GM23338 (cell line): ENCODE results near the gene AP2A1. TPM values are rescaled to one million over a fixed set of nuclear protein-coding genes. Genes with fewer than 3 reads are reported as not detected.

Source experiments
- ATAC-seq: fragments of 200-7000 bp; cut with Tn5 transposase; 3 replicates; pipeline ENCODE4 v1.9.1; 2020
- DNase-seq: peaks from one replicate; pipeline ENCODE4 v3.0.0-alpha.2; 2015; ENCODE audit warnings: low spot score
- H2AFZ ChIP-seq: fragments of 200-600 bp; sonication (generic); 2 replicates; pipeline ENCODE4 v1.8.0; 2016; ENCODE audit warnings: antibody characterized with exemption, mild to moderate bottlenecking, moderate library complexity
- H3F3A ChIP-seq: fragments of 200-600 bp; sonication (generic); replicated peaks from 2 replicates; pipeline ENCODE4 v1.8.0; 2017; ENCODE audit warnings: antibody characterized with exemption, mixed run types, low read depth
- H3K27ac ChIP-seq: fragments of 200-600 bp; sonication (generic); 2 replicates; pipeline ENCODE4 v1.6.1; 2016; ENCODE audit warnings: low read depth
- H3K27me3 ChIP-seq: fragments of 200-600 bp; sonication (generic); 2 replicates; pipeline ENCODE4 v1.8.0; 2016; ENCODE audit warnings: mild to moderate bottlenecking, mixed run types, moderate library complexity; ENCODE audit not compliant: insufficient read depth
- H3K36me3 ChIP-seq: fragments of 200-600 bp; sonication (generic); 2 replicates; pipeline ENCODE4 v1.8.0; 2016; ENCODE audit warnings: mild to moderate bottlenecking; ENCODE audit not compliant: insufficient read depth
- H3K4me1 ChIP-seq: fragments of 200-600 bp; sonication (generic); 2 replicates; pipeline ENCODE4 v1.8.0; 2016; ENCODE audit warnings: mild to moderate bottlenecking, moderate library complexity; ENCODE audit not compliant: insufficient read depth
- H3K4me2 ChIP-seq: fragments of 200-600 bp; sonication (generic); 2 replicates; pipeline ENCODE4 v1.7.1; 2017; ENCODE audit warnings: mixed run types
- H3K4me3 ChIP-seq: fragments of 200-600 bp; sonication (generic); 2 replicates; pipeline ENCODE4 v1.6.1; 2016; ENCODE audit warnings: mixed run types
- H3K79me2 ChIP-seq: fragments of 200-600 bp; sonication (generic); replicated peaks from 2 replicates; pipeline ENCODE4 v1.8.0; 2017; ENCODE audit warnings: mild to moderate bottlenecking; ENCODE audit not compliant: insufficient read depth
- H3K9me2 ChIP-seq: fragments of 200-600 bp; sonication (generic); 2 replicates; pipeline ENCODE4 v1.8.0; 2017; ENCODE audit not compliant: insufficient read depth
- H4K20me1 ChIP-seq: fragments of 200-600 bp; sonication (generic); replicated peaks from 2 replicates; pipeline ENCODE4 v1.8.0; 2017; ENCODE audit warnings: mild to moderate bottlenecking; ENCODE audit not compliant: insufficient read depth
- H3K27ac Mint-ChIP-seq: 2 replicates; pipeline ENCODE4 v1.8.0; 2020; ENCODE audit warnings: inconsistent platforms, mild to moderate bottlenecking, moderate library complexity, mixed read lengths
- H3K27me3 Mint-ChIP-seq: 3 replicates; pipeline ENCODE4 v1.8.0; 2022; ENCODE audit warnings: low read depth, mild to moderate bottlenecking, moderate library complexity, mixed read lengths, inconsistent platforms; ENCODE audit not compliant: insufficient read depth, poor library complexity
- H3K36me3 Mint-ChIP-seq: 3 replicates; pipeline ENCODE4 v1.8.0; 2021; ENCODE audit warnings: low read depth, mild to moderate bottlenecking, inconsistent platforms, moderate library complexity, mixed read lengths
- H3K4me1 Mint-ChIP-seq: 3 replicates; pipeline ENCODE4 v1.8.0; 2020; ENCODE audit warnings: mild to moderate bottlenecking, inconsistent platforms, mixed read lengths
- H3K4me3 Mint-ChIP-seq: 3 replicates; pipeline ENCODE4 v1.8.0; 2021; ENCODE audit warnings: moderate library complexity, mild to moderate bottlenecking, inconsistent platforms, mixed read lengths
- H3K9me3 Mint-ChIP-seq: 3 replicates; pipeline ENCODE4 v1.8.0; 2020; ENCODE audit warnings: moderate library complexity, mild to moderate bottlenecking, inconsistent platforms, mixed read lengths
- CREB1 ChIP-seq: fragments of 250-450 bp; sonication (Bioruptor Pico); IDR thresholded peaks from 2 replicates; pipeline ENCODE4 v1.5.0; 2020; ENCODE audit warnings: low read depth, mild to moderate bottlenecking, moderate library complexity
- EZH2 ChIP-seq: fragments of 200-600 bp; sonication (generic); IDR thresholded peaks from one replicate; pipeline ENCODE4 v1.8.0; 2017; ENCODE audit warnings: antibody characterized with exemption, mild to moderate bottlenecking, low read depth; ENCODE audit not compliant: unreplicated experiment
- EZH2phosphoT487 ChIP-seq: fragments of 200-600 bp; sonication (generic); IDR thresholded peaks from one replicate; pipeline ENCODE4 v1.8.1; 2018; ENCODE audit warnings: antibody characterized with exemption; ENCODE audit not compliant: unreplicated experiment
- JUNB ChIP-seq: IDR thresholded peaks from one replicate; pipeline ENCODE4 v1.6.1; 2016; ENCODE audit warnings: antibody characterized with exemption; ENCODE audit not compliant: unreplicated experiment
- NANOG ChIP-seq: IDR thresholded peaks from 2 replicates; pipeline ENCODE4 v1.6.1; 2016; ENCODE audit warnings: antibody characterized with exemption, borderline replicate concordance
- POLR2AphosphoS5 ChIP-seq: IDR thresholded peaks from 2 replicates; pipeline ENCODE4 v1.6.1; 2016; ENCODE audit warnings: antibody characterized with exemption, low read depth
- STAT1 ChIP-seq: IDR thresholded peaks from one replicate; pipeline ENCODE4 v1.6.1; 2016; ENCODE audit warnings: antibody characterized with exemption; ENCODE audit not compliant: unreplicated experiment
- ZNF114 ChIP-seq: fragments of 250-450 bp; sonication (Bioruptor Pico); IDR thresholded peaks from 2 replicates; pipeline ENCODE4 v1.5.0; 2020; ENCODE audit warnings: mild to moderate bottlenecking, moderate library complexity
- ZNF331 ChIP-seq: fragments of 250-450 bp; sonication (Bioruptor Pico); IDR thresholded peaks from 2 replicates; pipeline ENCODE4 v1.5.0; 2020; ENCODE audit warnings: low read depth, mild to moderate bottlenecking, moderate library complexity
- polyA plus RNA-seq: library from polyadenylated mRNA; unstranded; fragments of >200 nt; fragmentation: Nextera tagmentation; extraction: Ambion mirVana; gene quantifications from 2 replicates; pipeline ENCODE4 v1.2.1, GENCODE V29; 2016
- total RNA-seq: library from RNA; depleted of rRNA; stranded (reverse); fragments of >200 nt; shearing (Covaris generic); gene quantifications from 2 replicates; pipeline ENCODE4 v1.2.3, GENCODE V29; 2014
- TF ChIP-seq, protein P1 (sequence below): IDR thresholded peaks from one replicate; pipeline ENCODE4 v1.6.1; 2018; ENCODE audit warnings: antibody characterized with exemption; ENCODE audit not compliant: unreplicated experiment
- TF ChIP-seq, protein P2 (sequence below): IDR thresholded peaks from 2 replicates; pipeline ENCODE4 v1.6.1; 2016; ENCODE audit warnings: antibody characterized with exemption
- TF ChIP-seq, protein P3 (sequence below): fragments of 250-450 bp; sonication (Bioruptor Pico); IDR thresholded peaks from 2 replicates; pipeline ENCODE4 v1.5.0; 2020; ENCODE audit warnings: mild to moderate bottlenecking, moderate library complexity
- TF ChIP-seq, protein P4 (sequence below), 2 experiments: fragments of 200-600 bp in 1 of 2; sonication (generic) in 1 of 2; conservative IDR thresholded peaks; 2 replicates each; pipeline versions ENCODE4 v1.5.1 to v1.6.1; 2016 to 2017; ENCODE audit warnings: antibody characterized with exemption in 2 of 2, low read depth in 2 of 2, mild to moderate bottlenecking in 2 of 2, moderate library complexity in 1 of 2

AP2A1 gene
- total and polyA plus RNA-seq, 2 experiments from 2014 or later, result 34.1 to 129 TPM

DNA sequence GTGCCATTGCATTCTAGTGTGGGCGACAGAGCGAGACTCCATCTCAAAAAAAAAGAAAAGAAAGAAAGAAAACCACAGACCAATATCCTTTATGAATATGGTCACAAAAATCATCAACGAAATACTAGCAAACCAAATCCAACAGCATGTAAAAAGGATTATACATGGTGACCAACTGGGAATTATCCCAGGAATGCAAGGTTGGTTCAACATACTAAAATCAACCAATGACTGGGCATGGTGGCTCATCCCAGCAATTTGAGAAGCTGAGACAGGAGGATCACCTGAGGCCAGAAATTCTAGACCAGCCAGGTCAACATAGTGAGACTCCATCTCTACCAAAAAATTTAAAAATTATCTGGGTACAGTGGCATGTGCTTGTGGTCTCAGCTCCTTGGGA, 10.8 kb upstream of the AP2A1 start:
- Histone ChIP-seq H3K4me3 (no peak overlapping the region), H4K20me1 (no peaks in the 10 kb centered on the region), H3K79me2 (no peaks in the 10 kb centered on the region), H3K4me1 (peaks cover 7% of the 10 kb centered on the region; the same call in 1 of the 2 replicates), H2AFZ (no peak overlapping the region), H3K36me3 (no peaks in the 10 kb centered on the region), H3K9me2 (no peaks in the 10 kb centered on the region), H3F3A (no peaks in the 10 kb centered on the region), H3K4me2 (no peak overlapping the region), H3K27ac (no peak overlapping the region), H3K27me3 (no peaks in the 10 kb centered on the region)
- H3K9me3 Mint-ChIP-seq, result peaks cover 24% of the 10 kb centered on the region
- H3K27me3 Mint-ChIP-seq, result peaks cover 6% of the 10 kb centered on the region
- DNase-seq (no peak), ATAC-seq (no peak)
- TF ChIP-seq STAT1 (no peak), ZNF331 (no peak), EZH2phosphoT487 (no peak), CREB1 (CRISPR knock-in tag) (no peak), ZNF114 (no peak), JUNB (no peak), EZH2 (no peak), POLR2AphosphoS5 (no peak), NANOG (no peak)
- TF ChIP-seq, protein P1, sequence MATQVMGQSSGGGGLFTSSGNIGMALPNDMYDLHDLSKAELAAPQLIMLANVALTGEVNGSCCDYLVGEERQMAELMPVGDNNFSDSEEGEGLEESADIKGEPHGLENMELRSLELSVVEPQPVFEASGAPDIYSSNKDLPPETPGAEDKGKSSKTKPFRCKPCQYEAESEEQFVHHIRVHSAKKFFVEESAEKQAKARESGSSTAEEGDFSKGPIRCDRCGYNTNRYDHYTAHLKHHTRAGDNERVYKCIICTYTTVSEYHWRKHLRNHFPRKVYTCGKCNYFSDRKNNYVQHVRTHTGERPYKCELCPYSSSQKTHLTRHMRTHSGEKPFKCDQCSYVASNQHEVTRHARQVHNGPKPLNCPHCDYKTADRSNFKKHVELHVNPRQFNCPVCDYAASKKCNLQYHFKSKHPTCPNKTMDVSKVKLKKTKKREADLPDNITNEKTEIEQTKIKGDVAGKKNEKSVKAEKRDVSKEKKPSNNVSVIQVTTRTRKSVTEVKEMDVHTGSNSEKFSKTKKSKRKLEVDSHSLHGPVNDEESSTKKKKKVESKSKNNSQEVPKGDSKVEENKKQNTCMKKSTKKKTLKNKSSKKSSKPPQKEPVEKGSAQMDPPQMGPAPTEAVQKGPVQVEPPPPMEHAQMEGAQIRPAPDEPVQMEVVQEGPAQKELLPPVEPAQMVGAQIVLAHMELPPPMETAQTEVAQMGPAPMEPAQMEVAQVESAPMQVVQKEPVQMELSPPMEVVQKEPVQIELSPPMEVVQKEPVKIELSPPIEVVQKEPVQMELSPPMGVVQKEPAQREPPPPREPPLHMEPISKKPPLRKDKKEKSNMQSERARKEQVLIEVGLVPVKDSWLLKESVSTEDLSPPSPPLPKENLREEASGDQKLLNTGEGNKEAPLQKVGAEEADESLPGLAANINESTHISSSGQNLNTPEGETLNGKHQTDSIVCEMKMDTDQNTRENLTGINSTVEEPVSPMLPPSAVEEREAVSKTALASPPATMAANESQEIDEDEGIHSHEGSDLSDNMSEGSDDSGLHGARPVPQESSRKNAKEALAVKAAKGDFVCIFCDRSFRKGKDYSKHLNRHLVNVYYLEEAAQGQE, result no peak
- TF ChIP-seq, protein P2, sequence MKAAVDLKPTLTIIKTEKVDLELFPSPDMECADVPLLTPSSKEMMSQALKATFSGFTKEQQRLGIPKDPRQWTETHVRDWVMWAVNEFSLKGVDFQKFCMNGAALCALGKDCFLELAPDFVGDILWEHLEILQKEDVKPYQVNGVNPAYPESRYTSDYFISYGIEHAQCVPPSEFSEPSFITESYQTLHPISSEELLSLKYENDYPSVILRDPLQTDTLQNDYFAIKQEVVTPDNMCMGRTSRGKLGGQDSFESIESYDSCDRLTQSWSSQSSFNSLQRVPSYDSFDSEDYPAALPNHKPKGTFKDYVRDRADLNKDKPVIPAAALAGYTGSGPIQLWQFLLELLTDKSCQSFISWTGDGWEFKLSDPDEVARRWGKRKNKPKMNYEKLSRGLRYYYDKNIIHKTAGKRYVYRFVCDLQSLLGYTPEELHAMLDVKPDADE, result no peak
- TF ChIP-seq, protein P3, sequence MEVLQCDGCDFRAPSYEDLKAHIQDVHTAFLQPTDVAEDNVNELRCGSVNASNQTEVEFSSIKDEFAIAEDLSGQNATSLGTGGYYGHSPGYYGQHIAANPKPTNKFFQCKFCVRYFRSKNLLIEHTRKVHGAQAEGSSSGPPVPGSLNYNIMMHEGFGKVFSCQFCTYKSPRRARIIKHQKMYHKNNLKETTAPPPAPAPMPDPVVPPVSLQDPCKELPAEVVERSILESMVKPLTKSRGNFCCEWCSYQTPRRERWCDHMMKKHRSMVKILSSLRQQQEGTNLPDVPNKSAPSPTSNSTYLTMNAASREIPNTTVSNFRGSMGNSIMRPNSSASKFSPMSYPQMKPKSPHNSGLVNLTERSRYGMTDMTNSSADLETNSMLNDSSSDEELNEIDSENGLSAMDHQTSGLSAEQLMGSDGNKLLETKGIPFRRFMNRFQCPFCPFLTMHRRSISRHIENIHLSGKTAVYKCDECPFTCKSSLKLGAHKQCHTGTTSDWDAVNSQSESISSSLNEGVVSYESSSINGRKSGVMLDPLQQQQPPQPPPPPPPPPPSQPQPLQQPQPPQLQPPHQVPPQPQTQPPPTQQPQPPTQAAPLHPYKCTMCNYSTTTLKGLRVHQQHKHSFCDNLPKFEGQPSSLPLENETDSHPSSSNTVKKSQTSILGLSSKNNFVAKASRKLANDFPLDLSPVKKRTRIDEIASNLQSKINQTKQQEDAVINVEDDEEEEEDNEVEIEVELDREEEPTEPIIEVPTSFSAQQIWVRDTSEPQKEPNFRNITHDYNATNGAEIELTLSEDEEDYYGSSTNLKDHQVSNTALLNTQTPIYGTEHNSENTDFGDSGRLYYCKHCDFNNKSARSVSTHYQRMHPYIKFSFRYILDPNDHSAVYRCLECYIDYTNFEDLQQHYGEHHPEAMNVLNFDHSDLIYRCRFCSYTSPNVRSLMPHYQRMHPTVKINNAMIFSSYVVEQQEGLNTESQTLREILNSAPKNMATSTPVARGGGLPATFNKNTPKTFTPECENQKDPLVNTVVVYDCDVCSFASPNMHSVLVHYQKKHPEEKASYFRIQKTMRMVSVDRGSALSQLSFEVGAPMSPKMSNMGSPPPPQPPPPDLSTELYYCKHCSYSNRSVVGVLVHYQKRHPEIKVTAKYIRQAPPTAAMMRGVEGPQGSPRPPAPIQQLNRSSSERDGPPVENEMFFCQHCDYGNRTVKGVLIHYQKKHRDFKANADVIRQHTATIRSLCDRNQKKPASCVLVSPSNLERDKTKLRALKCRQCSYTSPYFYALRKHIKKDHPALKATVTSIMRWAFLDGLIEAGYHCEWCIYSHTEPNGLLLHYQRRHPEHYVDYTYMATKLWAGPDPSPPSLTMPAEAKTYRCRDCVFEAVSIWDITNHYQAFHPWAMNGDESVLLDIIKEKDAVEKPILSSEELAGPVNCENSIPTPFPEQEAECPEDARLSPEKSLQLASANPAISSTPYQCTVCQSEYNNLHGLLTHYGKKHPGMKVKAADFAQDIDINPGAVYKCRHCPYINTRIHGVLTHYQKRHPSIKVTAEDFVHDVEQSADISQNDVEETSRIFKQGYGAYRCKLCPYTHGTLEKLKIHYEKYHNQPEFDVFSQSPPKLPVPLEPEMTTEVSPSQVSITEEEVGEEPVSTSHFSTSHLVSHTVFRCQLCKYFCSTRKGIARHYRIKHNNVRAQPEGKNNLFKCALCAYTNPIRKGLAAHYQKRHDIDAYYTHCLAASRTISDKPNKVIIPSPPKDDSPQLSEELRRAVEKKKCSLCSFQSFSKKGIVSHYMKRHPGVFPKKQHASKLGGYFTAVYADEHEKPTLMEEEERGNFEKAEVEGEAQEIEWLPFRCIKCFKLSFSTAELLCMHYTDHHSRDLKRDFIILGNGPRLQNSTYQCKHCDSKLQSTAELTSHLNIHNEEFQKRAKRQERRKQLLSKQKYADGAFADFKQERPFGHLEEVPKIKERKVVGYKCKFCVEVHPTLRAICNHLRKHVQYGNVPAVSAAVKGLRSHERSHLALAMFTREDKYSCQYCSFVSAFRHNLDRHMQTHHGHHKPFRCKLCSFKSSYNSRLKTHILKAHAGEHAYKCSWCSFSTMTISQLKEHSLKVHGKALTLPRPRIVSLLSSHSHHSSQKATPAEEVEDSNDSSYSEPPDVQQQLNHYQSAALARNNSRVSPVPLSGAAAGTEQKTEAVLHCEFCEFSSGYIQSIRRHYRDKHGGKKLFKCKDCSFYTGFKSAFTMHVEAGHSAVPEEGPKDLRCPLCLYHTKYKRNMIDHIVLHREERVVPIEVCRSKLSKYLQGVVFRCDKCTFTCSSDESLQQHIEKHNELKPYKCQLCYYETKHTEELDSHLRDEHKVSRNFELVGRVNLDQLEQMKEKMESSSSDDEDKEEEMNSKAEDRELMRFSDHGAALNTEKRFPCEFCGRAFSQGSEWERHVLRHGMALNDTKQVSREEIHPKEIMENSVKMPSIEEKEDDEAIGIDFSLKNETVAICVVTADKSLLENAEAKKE, result no peak
- TF ChIP-seq, protein P4, sequence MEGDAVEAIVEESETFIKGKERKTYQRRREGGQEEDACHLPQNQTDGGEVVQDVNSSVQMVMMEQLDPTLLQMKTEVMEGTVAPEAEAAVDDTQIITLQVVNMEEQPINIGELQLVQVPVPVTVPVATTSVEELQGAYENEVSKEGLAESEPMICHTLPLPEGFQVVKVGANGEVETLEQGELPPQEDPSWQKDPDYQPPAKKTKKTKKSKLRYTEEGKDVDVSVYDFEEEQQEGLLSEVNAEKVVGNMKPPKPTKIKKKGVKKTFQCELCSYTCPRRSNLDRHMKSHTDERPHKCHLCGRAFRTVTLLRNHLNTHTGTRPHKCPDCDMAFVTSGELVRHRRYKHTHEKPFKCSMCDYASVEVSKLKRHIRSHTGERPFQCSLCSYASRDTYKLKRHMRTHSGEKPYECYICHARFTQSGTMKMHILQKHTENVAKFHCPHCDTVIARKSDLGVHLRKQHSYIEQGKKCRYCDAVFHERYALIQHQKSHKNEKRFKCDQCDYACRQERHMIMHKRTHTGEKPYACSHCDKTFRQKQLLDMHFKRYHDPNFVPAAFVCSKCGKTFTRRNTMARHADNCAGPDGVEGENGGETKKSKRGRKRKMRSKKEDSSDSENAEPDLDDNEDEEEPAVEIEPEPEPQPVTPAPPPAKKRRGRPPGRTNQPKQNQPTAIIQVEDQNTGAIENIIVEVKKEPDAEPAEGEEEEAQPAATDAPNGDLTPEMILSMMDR (conservative IDR thresholded peaks at IDR 0.05; ENCODE audit: low read depth in 2 of 2), result no peak
- H3K36me3 Mint-ChIP-seq, result no peaks in the 10 kb centered on the region
- H3K4me1 Mint-ChIP-seq, result no peaks in the 10 kb centered on the region; the same call in 2 of the 3 replicates
- H3K27ac Mint-ChIP-seq, result no peak overlapping the region
- H3K4me3 Mint-ChIP-seq, result no peak overlapping the region
